ENCODE measurements around the gene TDRD7.

Gene TDRD7

GRCh38 chr9:97368964-97369363, 42.9 kb upstream of the TDRD7 start:
- H3K36me3 ChIP-seq (ENCODE audit: control insufficient read depth, insufficient read depth, low read length), result no peaks in the 10 kb centered on the region
- no peak overlapping the region for H3K9ac ChIP-seq
- H3K4me1 ChIP-seq, result no peaks in the 10 kb centered on the region
- no peak overlapping the region for H3K4me2 ChIP-seq (ENCODE audit: low read length)
- H3K79me2 ChIP-seq, result no peaks in the 10 kb centered on the region
- no peaks in the 10 kb centered on the region for H3K27me3 ChIP-seq (ENCODE audit: control insufficient read depth, insufficient read depth, low read length)
- no peak overlapping the region for H3K4me3 ChIP-seq (ENCODE audit: low read depth, low read length)
- H3K9me3 ChIP-seq (ENCODE audit: control insufficient read depth, low read length), result no peaks in the 10 kb centered on the region
- H2AFZ ChIP-seq, result no peak overlapping the region
- no peak for TF ChIP-seq CTCF (IDR thresholded peaks at IDR 0.05)
- H3K27ac ChIP-seq, result no peak overlapping the region

- Histone ChIP-seq H3K79me2 (no peaks in the 10 kb centered on the region), H3K27me3 (ENCODE audit: control insufficient read depth, insufficient read depth, low read length) (no peaks in the 10 kb centered on the region), H3K9ac (no peak overlapping the region), H3K4me2 (ENCODE audit: low read length) (no peak overlapping the region), H3K4me1 (no peaks in the 10 kb centered on the region), H3K4me3 (ENCODE audit: low read depth, low read length) (no peak overlapping the region), H3K27ac (no peak overlapping the region), H2AFZ (no peak overlapping the region), H3K9me3 (ENCODE audit: control insufficient read depth, low read length) (no peaks in the 10 kb centered on the region), H3K36me3 (ENCODE audit: control insufficient read depth, insufficient read depth, low read length) (no peaks in the 10 kb centered on the region)
- no peak for TF ChIP-seq CTCF (IDR thresholded peaks at IDR 0.05)
Observed at GRCh38 chr9:97372580-97372979, 39.3 kb upstream of the TDRD7 start.

GRCh38 chr9:97373331-97373730, 38.6 kb upstream of the TDRD7 start:
- H2AFZ ChIP-seq, result no peak overlapping the region
- no peak for TF ChIP-seq CTCF (IDR thresholded peaks at IDR 0.05)
- H3K36me3 ChIP-seq (ENCODE audit: control insufficient read depth, insufficient read depth, low read length), result no peaks in the 10 kb centered on the region
- no peak overlapping the region for H3K27ac ChIP-seq
- H3K4me1 ChIP-seq, result no peaks in the 10 kb centered on the region
- H3K27me3 ChIP-seq (ENCODE audit: control insufficient read depth, insufficient read depth, low read length), result no peaks in the 10 kb centered on the region
- no peak overlapping the region for H3K4me3 ChIP-seq (ENCODE audit: low read depth, low read length)
- no peaks in the 10 kb centered on the region for H3K9me3 ChIP-seq (ENCODE audit: control insufficient read depth, low read length)
- H3K4me2 ChIP-seq (ENCODE audit: low read length), result no peak overlapping the region
- no peaks in the 10 kb centered on the region for H3K79me2 ChIP-seq
- H3K9ac ChIP-seq, result no peak overlapping the region

- Histone ChIP-seq H3K9me3 (ENCODE audit: control insufficient read depth, low read length) (no peaks in the 10 kb centered on the region), H3K9ac (no peak overlapping the region), H3K4me3 (ENCODE audit: low read depth, low read length) (no peak overlapping the region), H3K27ac (no peak overlapping the region), H3K4me2 (ENCODE audit: low read length) (no peak overlapping the region), H3K27me3 (ENCODE audit: control insufficient read depth, insufficient read depth, low read length) (no peaks in the 10 kb centered on the region), H3K36me3 (ENCODE audit: control insufficient read depth, insufficient read depth, low read length) (no peaks in the 10 kb centered on the region), H3K4me1 (no peaks in the 10 kb centered on the region), H2AFZ (no peak overlapping the region), H3K79me2 (no peaks in the 10 kb centered on the region)
- TF ChIP-seq CTCF (IDR thresholded peaks at IDR 0.05), result no peak
Observed at GRCh38 chr9:97374811-97375210, 37.1 kb upstream of the TDRD7 start.

GRCh38 chr9:97376902-97377301, 35.0 kb upstream of the TDRD7 start:
- H3K27me3 ChIP-seq (ENCODE audit: control insufficient read depth, insufficient read depth, low read length), result no peaks in the 10 kb centered on the region
- TF ChIP-seq CTCF (IDR thresholded peaks at IDR 0.05), result no peak
- no peak overlapping the region for H3K4me2 ChIP-seq (ENCODE audit: low read length)
- H3K27ac ChIP-seq, result no peak overlapping the region
- no peak overlapping the region for H3K9ac ChIP-seq
- H3K79me2 ChIP-seq, result no peaks in the 10 kb centered on the region
- H3K4me3 ChIP-seq (ENCODE audit: low read depth, low read length), result no peak overlapping the region
- no peaks in the 10 kb centered on the region for H3K9me3 ChIP-seq (ENCODE audit: control insufficient read depth, low read length)
- H3K36me3 ChIP-seq (ENCODE audit: control insufficient read depth, insufficient read depth, low read length), result no peaks in the 10 kb centered on the region
- no peaks in the 10 kb centered on the region for H3K4me1 ChIP-seq
- no peak overlapping the region for H2AFZ ChIP-seq

All from parathyroid adenoma (tissue), 2 donors.